ENCODE results near the gene CNKSR2.

The CNKSR2 gene

GRCh38 chrX:21590012-21590776, 216.0 kb downstream of the CNKSR2 start:
- Histone ChIP-seq H3K9me3 (ENCODE audit: insufficient read depth, low read depth, low read length) (no peaks in the 10 kb centered on the region), H3K4me3 (ENCODE audit: low read length) (no peak overlapping the region), H3K36me3 (ENCODE audit: insufficient read depth, low read length) (peaks cover 2% of the 10 kb centered on the region; the same call in 1 of the 2 replicates), H3K9ac (ENCODE audit: low read depth, low read length) (no peak overlapping the region), H3K27me3 (ENCODE audit: insufficient read depth, low read length) (no peaks in the 10 kb centered on the region), H3K4me1 (ENCODE audit: insufficient read depth, low read length) (no peaks in the 10 kb centered on the region), H3K27ac (ENCODE audit: low read depth, low read length) (no peak overlapping the region)
- WGBS: 94% methylated on average over 2 of the region's 4 CpGs

GRCh38 chrX:21606002-21606401, 231.8 kb downstream of the CNKSR2 start:
- Histone ChIP-seq H3K4me1 (ENCODE audit: insufficient read depth, low read length) (no peaks in the 10 kb centered on the region), H3K27ac (ENCODE audit: low read depth, low read length) (no peak overlapping the region), H3K27me3 (ENCODE audit: insufficient read depth, low read length) (no peaks in the 10 kb centered on the region), H3K36me3 (ENCODE audit: insufficient read depth, low read length) (peaks cover 4% of the 10 kb centered on the region; the same call in 1 of the 2 replicates), H3K9ac (ENCODE audit: low read depth, low read length) (no peak overlapping the region), H3K4me3 (ENCODE audit: low read length) (no peak overlapping the region), H3K9me3 (ENCODE audit: insufficient read depth, low read depth, low read length) (no peaks in the 10 kb centered on the region)

- Histone ChIP-seq H3K36me3 (ENCODE audit: insufficient read depth, low read length) (peaks cover 2% of the 10 kb centered on the region; the same call in 1 of the 2 replicates), H3K4me1 (ENCODE audit: insufficient read depth, low read length) (no peaks in the 10 kb centered on the region), H3K9ac (ENCODE audit: low read depth, low read length) (no peak overlapping the region), H3K4me3 (ENCODE audit: low read length) (no peak overlapping the region), H3K9me3 (ENCODE audit: insufficient read depth, low read depth, low read length) (no peaks in the 10 kb centered on the region), H3K27me3 (ENCODE audit: insufficient read depth, low read length) (no peaks in the 10 kb centered on the region), H3K27ac (ENCODE audit: low read depth, low read length) (no peak overlapping the region)
- WGBS: no CpG with 5 or more reads among the region's 1 CpG
Observed at GRCh38 chrX:21610168-21610567, 235.9 kb downstream of the CNKSR2 start.

- Histone ChIP-seq H3K4me1 (ENCODE audit: insufficient read depth, low read length) (no peaks in the 10 kb centered on the region), H3K27ac (ENCODE audit: low read depth, low read length) (no peak overlapping the region), H3K27me3 (ENCODE audit: insufficient read depth, low read length) (no peaks in the 10 kb centered on the region), H3K9ac (ENCODE audit: low read depth, low read length) (no peak overlapping the region), H3K9me3 (ENCODE audit: insufficient read depth, low read depth, low read length) (no peaks in the 10 kb centered on the region), H3K36me3 (ENCODE audit: insufficient read depth, low read length) (peaks cover 1% of the 10 kb centered on the region; the same call in 1 of the 2 replicates), H3K4me3 (ENCODE audit: low read length) (no peak overlapping the region)
- 92% methylated on average over 5 of the region's 5 CpGs for WGBS
Observed at GRCh38 chrX:21612154-21612553, 237.9 kb downstream of the CNKSR2 start.

- Histone ChIP-seq H3K36me3 (ENCODE audit: insufficient read depth, low read length) (no peaks in the 10 kb centered on the region; the same call in 1 of the 2 replicates), H3K9ac (ENCODE audit: low read depth, low read length) (no peak overlapping the region), H3K27ac (ENCODE audit: low read depth, low read length) (no peak overlapping the region), H3K4me1 (ENCODE audit: insufficient read depth, low read length) (no peaks in the 10 kb centered on the region; the same call in 1 of the 2 replicates), H3K27me3 (ENCODE audit: insufficient read depth, low read length) (no peaks in the 10 kb centered on the region), H3K9me3 (ENCODE audit: insufficient read depth, low read depth, low read length) (no peaks in the 10 kb centered on the region), H3K4me3 (ENCODE audit: low read length) (no peak overlapping the region)
- WGBS: 89% methylated on average over 1 of the region's 1 CpG
Observed at GRCh38 chrX:21616386-21616785, 242.2 kb downstream of the CNKSR2 start.

- Histone ChIP-seq H3K9me3 (ENCODE audit: insufficient read depth, low read depth, low read length) (no peaks in the 10 kb centered on the region), H3K4me3 (ENCODE audit: low read length) (no peak overlapping the region)
- no CpG with 5 or more reads among the region's 2 CpGs for WGBS
Observed at GRCh38 chrX:21620234-21620633, 246.0 kb downstream of the CNKSR2 start.

GRCh38 chrX:21623778-21624501, 249.7 kb downstream of the CNKSR2 start:
- H3K27me3 ChIP-seq (ENCODE audit: insufficient read depth, low read length): no peaks in the 10 kb centered on the region
- H3K9me3 ChIP-seq (ENCODE audit: insufficient read depth, low read depth, low read length): no peaks in the 10 kb centered on the region
- H3K9ac ChIP-seq (ENCODE audit: low read depth, low read length): no peak overlapping the region
- no peak overlapping the region for H3K4me3 ChIP-seq (ENCODE audit: low read length)
- no peak overlapping the region for H3K27ac ChIP-seq (ENCODE audit: low read depth, low read length)
- no peaks in the 10 kb centered on the region; the same call in 1 of the 2 replicates for H3K4me1 ChIP-seq (ENCODE audit: insufficient read depth, low read length)
- H3K36me3 ChIP-seq (ENCODE audit: insufficient read depth, low read length): no peaks in the 10 kb centered on the region

More at GRCh38 chrX:21620234-21620633, 246.0 kb downstream of the CNKSR2 start:
- Histone ChIP-seq H3K27ac (ENCODE audit: low read depth, low read length) (no peak overlapping the region), H3K9ac (ENCODE audit: low read depth, low read length) (no peak overlapping the region), H3K36me3 (ENCODE audit: insufficient read depth, low read length) (no peaks in the 10 kb centered on the region), H3K27me3 (ENCODE audit: insufficient read depth, low read length) (no peaks in the 10 kb centered on the region), H3K4me1 (ENCODE audit: insufficient read depth, low read length) (no peaks in the 10 kb centered on the region; the same call in 1 of the 2 replicates)

- Histone ChIP-seq H3K9me3 (ENCODE audit: insufficient read depth, low read depth, low read length) (no peaks in the 10 kb centered on the region), H3K9ac (ENCODE audit: low read depth, low read length) (no peak overlapping the region), H3K4me3 (ENCODE audit: low read length) (no peak overlapping the region), H3K36me3 (ENCODE audit: insufficient read depth, low read length) (no peaks in the 10 kb centered on the region), H3K27ac (ENCODE audit: low read depth, low read length) (no peak overlapping the region), H3K4me1 (ENCODE audit: insufficient read depth, low read length) (no peaks in the 10 kb centered on the region), H3K27me3 (ENCODE audit: insufficient read depth, low read length) (no peaks in the 10 kb centered on the region)
- WGBS: 84% methylated on average over 2 of the region's 2 CpGs
Observed at GRCh38 chrX:21632027-21632426, 257.8 kb downstream of the CNKSR2 start.

- no CpG with 5 or more reads among the region's 2 CpGs for WGBS
- no peaks in the 10 kb centered on the region for H3K27me3 ChIP-seq (ENCODE audit: insufficient read depth, low read length)
- H3K4me3 ChIP-seq (ENCODE audit: low read length): no peak overlapping the region
- no peak overlapping the region for H3K9ac ChIP-seq (ENCODE audit: low read depth, low read length)
- H3K4me1 ChIP-seq (ENCODE audit: insufficient read depth, low read length): no peaks in the 10 kb centered on the region
- no peaks in the 10 kb centered on the region for H3K9me3 ChIP-seq (ENCODE audit: insufficient read depth, low read depth, low read length)
- no peak overlapping the region for H3K27ac ChIP-seq (ENCODE audit: low read depth, low read length)
- H3K36me3 ChIP-seq (ENCODE audit: insufficient read depth, low read length): no peaks in the 10 kb centered on the region
Observed at GRCh38 chrX:21638311-21638710, 264.1 kb downstream of the CNKSR2 start.

- Histone ChIP-seq H3K9me3 (ENCODE audit: insufficient read depth, low read depth, low read length) (no peaks in the 10 kb centered on the region), H3K27ac (ENCODE audit: low read depth, low read length) (no peak overlapping the region), H3K4me3 (ENCODE audit: low read length) (no peak overlapping the region), H3K27me3 (ENCODE audit: insufficient read depth, low read length) (no peaks in the 10 kb centered on the region), H3K4me1 (ENCODE audit: insufficient read depth, low read length) (no peaks in the 10 kb centered on the region), H3K36me3 (ENCODE audit: insufficient read depth, low read length) (no peaks in the 10 kb centered on the region), H3K9ac (ENCODE audit: low read depth, low read length) (no peak overlapping the region)
- 89% methylated on average over 2 of the region's 3 CpGs for WGBS
Observed at GRCh38 chrX:21639775-21640174, 265.6 kb downstream of the CNKSR2 start.

GRCh38 chrX:21645431-21645830, 271.2 kb downstream of the CNKSR2 start:
- Histone ChIP-seq H3K4me1 (ENCODE audit: insufficient read depth, low read length) (no peaks in the 10 kb centered on the region), H3K27ac (ENCODE audit: low read depth, low read length) (no peak overlapping the region), H3K36me3 (ENCODE audit: insufficient read depth, low read length) (no peaks in the 10 kb centered on the region; the same call in 1 of the 2 replicates), H3K4me3 (ENCODE audit: low read length) (no peak overlapping the region), H3K27me3 (ENCODE audit: insufficient read depth, low read length) (no peaks in the 10 kb centered on the region), H3K9me3 (ENCODE audit: insufficient read depth, low read depth, low read length) (no peaks in the 10 kb centered on the region), H3K9ac (ENCODE audit: low read depth, low read length) (no peak overlapping the region)

All from HUES64 (cell line).